HepG2 (cell line): Measurements from ENCODE around the gene TUBB2B. TPM values are rescaled to one million over a fixed set of nuclear protein-coding genes. Genes with fewer than 3 reads are reported as not detected.

Source experiments
- ATAC-seq: fragments of 200-7000 bp; cut with Tn5 transposase; 3 replicates; pipeline ENCODE4 v1.9.1; 2020; ENCODE audit warnings: mild to moderate bottlenecking, moderate library complexity
- Bru-seq: library from RNA; stranded (reverse); fragments of 400-500 nt; gene quantifications from one replicate; lab custom pipeline; 2021; lab: Mats Ljungman, UMichigan
- BruChase-seq, 2 experiments: library from RNA; stranded (reverse); fragments of 400-500 nt; gene quantifications; one replicate each; lab custom pipeline; 2021; lab: Mats Ljungman, UMichigan
- BruUV-seq: library from RNA; stranded (reverse); fragments of 400-500 nt; replicated peaks from 2 replicates; lab custom pipeline; 2021; lab: Mats Ljungman, UMichigan
- CTCF ChIA-PET: fragments of 300-600 bp; formaldehyde crosslinking; extraction: SDS; loops from one replicate; lab custom pipeline; 2021; ENCODE audit warnings: low total read pairs, inconsistent platforms, low intra/inter-chr PET ratio; lab: Yijun Ruan, JAX
- POLR2A ChIA-PET: fragments of 350-600 bp; sonication (Branson Sonifier 250); formaldehyde crosslinking; loops from one replicate; lab custom pipeline; 2020; ENCODE audit warnings: antibody characterized with exemption, inconsistent platforms; lab: Yijun Ruan, JAX
- DNase-seq: peaks from one replicate; pipeline ENCODE4 v3.0.0-alpha.2; 2015; ENCODE audit warnings: low spot score
- FAIRE-seq: peaks from 3 replicates; lab custom pipeline; 2011; peaks lifted over from hg19 to GRCh38; lab: Jason Lieb, UNC
- H2AFZ ChIP-seq: one replicate; pipeline ENCODE4 v1.6.1; 2011; ENCODE audit warnings: low read length, inconsistent platforms
- H3K27ac ChIP-seq: fragments of 300-600 bp; 3 replicates; pipeline ENCODE4 v1.8.0; 2011; ENCODE audit warnings: mixed run types, mild to moderate bottlenecking, mixed read lengths, low read length, inconsistent platforms; ENCODE audit not compliant: insufficient read depth; ENCODE audit errors: extremely low read length
- H3K27me3 ChIP-seq, 2 experiments: fragments of 200-600 bp in 1 of 2; 2 replicates in 1 of 2; 3 replicates in 1 of 2; pipeline versions ENCODE4 v1.6.0 to v1.8.0; 2011; ENCODE audit warnings: low read length in 2 of 2, mild to moderate bottlenecking in 2 of 2, moderate library complexity in 2 of 2, inconsistent platforms in 1 of 2; ENCODE audit not compliant: insufficient read depth in 2 of 2, control insufficient read depth in 1 of 2
- H3K36me3 ChIP-seq, 2 experiments: fragments of 200-600 bp in 1 of 2; replicated peaks in 1 of 2; 2 replicates in 1 of 2; 3 replicates in 1 of 2; pipeline versions ENCODE4 v1.5.1 to v1.8.0; 2011; ENCODE audit warnings: low read length in 2 of 2, inconsistent platforms in 1 of 2; ENCODE audit not compliant: insufficient read depth in 2 of 2, control insufficient read depth in 1 of 2
- H3K4me1 ChIP-seq: 2 replicates; pipeline ENCODE4 v1.5.1; 2012; ENCODE audit warnings: low read length, inconsistent platforms; ENCODE audit not compliant: insufficient read depth
- H3K4me2 ChIP-seq: 2 replicates; pipeline ENCODE4 v1.6.0; 2011; ENCODE audit warnings: low read depth, low read length, inconsistent platforms
- H3K4me3 ChIP-seq, 3 experiments: fragments of 200-600 bp in 1 of 3; sonication (generic), shearing (Covaris generic) in 1 of 3; replicated peaks in 1 of 3; 2 replicates each; pipeline ENCODE4 v1.5.1; 2011 to 2016; ENCODE audit warnings: low read length in 3 of 3, inconsistent platforms in 2 of 3, low read depth in 2 of 3, mild to moderate bottlenecking in 2 of 3, control low read depth in 1 of 3, mixed read lengths in 1 of 3; ENCODE audit not compliant: insufficient read depth in 1 of 3
- H3K79me2 ChIP-seq: one replicate; pipeline ENCODE4 v1.6.1; 2011; ENCODE audit warnings: low read length, inconsistent platforms; ENCODE audit not compliant: insufficient read depth
- H3K9ac ChIP-seq: 2 replicates; pipeline ENCODE4 v1.6.0; 2011; ENCODE audit warnings: mild to moderate bottlenecking, low read depth, low read length, inconsistent platforms; ENCODE audit not compliant: insufficient read depth
- H3K9me3 ChIP-seq: 2 replicates; pipeline ENCODE4 v1.5.1; 2012; ENCODE audit warnings: mild to moderate bottlenecking, low read length
- H4K20me1 ChIP-seq: 2 replicates; pipeline ENCODE4 v1.6.0; 2011; ENCODE audit warnings: inconsistent platforms, mild to moderate bottlenecking, low read length, moderate library complexity; ENCODE audit not compliant: insufficient read depth
- FOSL2 ChIP-seq: sonication (generic); formaldehyde crosslinking; IDR thresholded peaks from 2 replicates; pipeline ENCODE4 v1.4.0; 2020; ENCODE audit warnings: missing genetic modification reagents
- FOXP4 ChIP-seq: sonication (generic); formaldehyde crosslinking; IDR thresholded peaks from 2 replicates; pipeline ENCODE4 v1.4.0; 2020; ENCODE audit warnings: missing genetic modification reagents
- KMT2A ChIP-seq: sonication (generic); formaldehyde crosslinking; IDR thresholded peaks from 2 replicates; pipeline ENCODE4 v1.4.0; 2020; ENCODE audit warnings: missing genetic modification reagents
- ZNF331 ChIP-seq: sonication (generic); formaldehyde crosslinking; IDR thresholded peaks from 2 replicates; pipeline ENCODE4 v1.4.0; 2020; ENCODE audit warnings: missing genetic modification reagents
- ZSCAN25 ChIP-seq: sonication (generic); formaldehyde crosslinking; IDR thresholded peaks from 2 replicates; pipeline ENCODE4 v1.8.0; 2022; ENCODE audit warnings: mild to moderate bottlenecking, missing genetic modification reagents
- ZZZ3 ChIP-seq: sonication (generic); formaldehyde crosslinking; IDR thresholded peaks from 2 replicates; pipeline ENCODE4 v1.4.0; 2020; ENCODE audit warnings: missing genetic modification reagents, mild to moderate bottlenecking, borderline replicate concordance
- WGBS: methylation state at CpG from one replicate; pipeline ENCODE4 v1.1.6; 2017; ENCODE audit warnings: low lambda C conversion rate; 5-methylcytosine and 5-hydroxymethylcytosine counted together
- in situ Hi-C: cut with HindIII; loops from 2 replicates; pipeline ENCODE4 v1.10.0; 2017; ENCODE audit warnings: low pct_unique_long_range_greater_than_20kb; ENCODE audit not compliant: extremely low pct_ligation_motif_present
- intact Hi-C: fragments of 100-400 bp; cut with micrococcal nuclease; formaldehyde crosslinking; loops from one replicate; pipeline ENCODE4 v1.10.0; 2022; ENCODE audit not compliant: unreplicated experiment
- long read RNA-seq, 2 experiments: library from RNA in 1 of 2; library from polyadenylated mRNA in 1 of 2; stranded (forward) in 1 of 2; unstranded in 1 of 2; transcript quantifications; one replicate each; pipeline ENCODE4 v2.0.0, GENCODE V29; 2019 to 2022
- polyA minus RNA-seq, 3 experiments: library from RNA; depleted of rRNA, polyadenylated mRNA; stranded (reverse); fragments of >200 nt; gene quantifications; 2 replicates each; pipeline ENCODE4 v1.2.3, GENCODE V29; 2011; ENCODE audit warnings: low replicate concordance in 1 of 3
- polyA plus RNA-seq, 8 experiments: library from polyadenylated mRNA; depleted of rRNA in 3 of 8; stranded (reverse) in 7 of 8; unstranded in 1 of 8; fragments of >200 nt; fragmentation: Illumina TruSeq in 4 of 8; extraction: Trizol in 4 of 8; gene quantifications; 2 replicates each; pipeline versions ENCODE4 v1.2.1 to v1.2.3, GENCODE V29; 2011 to 2016; ENCODE audit warnings: low read depth in 4 of 8, missing spikeins in 1 of 8, mixed read lengths in 1 of 8; ENCODE audit not compliant: insufficient read depth in 1 of 8
- total RNA-seq, 5 experiments: library from RNA; depleted of rRNA; stranded (reverse); fragments of >200 nt; fragmentation: Illumina TruSeq; extraction: Trizol; gene quantifications; 2 replicates each; pipeline ENCODE4 v1.2.3, GENCODE V29; 2016; ENCODE audit warnings: low read depth in 1 of 5

The TUBB2B gene
- 9.3 and 10.3 TPM in 2 replicates for total RNA-seq (2016; rRNA removed; fragmentation: Illumina TruSeq; extraction: Trizol)
- total RNA-seq (2016; cell fraction: cytosol; rRNA removed; fragmentation: Illumina TruSeq; extraction: Trizol; ENCODE audit: low read depth): 4.4 and 4.7 TPM in 2 replicates
- 7.4 and 10.0 TPM in 2 replicates for total RNA-seq (2016; cell fraction: insoluble cytoplasmic fraction; rRNA removed; fragmentation: Illumina TruSeq; extraction: Trizol)
- total RNA-seq (2016; cell fraction: membrane; rRNA removed; fragmentation: Illumina TruSeq; extraction: Trizol): 7.0 TPM in 2 replicates
- total RNA-seq (2016; cell fraction: nucleus; rRNA removed; fragmentation: Illumina TruSeq; extraction: Trizol): 4.2 TPM in 2 replicates
- 23.6 and 39.5 TPM in 2 replicates for polyA plus RNA-seq (2011; rRNA removed)
- polyA plus RNA-seq (2011; cell fraction: cytosol; rRNA removed): 33.6 and 35.1 TPM in 2 replicates
- polyA plus RNA-seq (2011; cell fraction: nucleus; rRNA removed): 20.7 and 31.9 TPM in 2 replicates
- 18.7 and 50.4 TPM in 2 replicates for polyA plus RNA-seq (2012)
- 3.0 and 3.6 TPM in 2 replicates for polyA plus RNA-seq (2016; cell fraction: cytosol; fragmentation: Illumina TruSeq; extraction: Trizol; ENCODE audit: low read depth)
- polyA plus RNA-seq (2016; cell fraction: insoluble cytoplasmic fraction; fragmentation: Illumina TruSeq; extraction: Trizol; ENCODE audit: low read depth): 8.6 and 11.7 TPM in 2 replicates
- 4.9 and 7.1 TPM in 2 replicates for polyA plus RNA-seq (2016; cell fraction: membrane; fragmentation: Illumina TruSeq; extraction: Trizol; ENCODE audit: low read depth)
- polyA plus RNA-seq (2016; cell fraction: nucleus; fragmentation: Illumina TruSeq; extraction: Trizol; ENCODE audit: insufficient read depth, low read depth): 6.5 and 6.8 TPM in 2 replicates
- polyA minus RNA-seq (2011; rRNA and poly(A)+ RNA removed; ENCODE audit: low replicate concordance): 39.5 TPM in 1 of 2 replicates, not detected in the other
- polyA minus RNA-seq (2011; cell fraction: cytosol; rRNA and poly(A)+ RNA removed): 20.2 and 27.6 TPM in 2 replicates
- polyA minus RNA-seq (2011; cell fraction: nucleus; rRNA and poly(A)+ RNA removed): 4.5 and 11.2 TPM in 2 replicates
- percentile 59 among the genes with signal in this experiment for Bru-seq, nascent RNA
- percentile 79 among the genes with signal in this experiment for BruChase-seq, experiment 1, labeled RNA remaining after a 6-hour chase
- BruChase-seq, experiment 2, labeled RNA remaining after a 2-hour chase: percentile 59 among the genes with signal in this experiment
- long read RNA-seq, experiment 1, transcript TUBB2B-201 (4 exons, 2,020 nt): major isoform, 23 of 24 reads
- long read RNA-seq, experiment 1, partial matches to known transcripts: 0 of 24 reads
- long read RNA-seq, experiment 1, other reads (novel, unspliced or antisense): 0 of 24 reads
- long read RNA-seq, experiment 2, transcript TUBB2B-201 (4 exons, 2,020 nt): major isoform, 36 of 57 reads
- long read RNA-seq, experiment 2, partial matches to known transcripts: 12 of 57 reads
- long read RNA-seq, experiment 2, other reads (novel, unspliced or antisense): 9 of 57 reads

GRCh38 chr6:3227363-3228045 lies at the start of gene TUBB2B:
Gene TUBB2B (minus strand): TSS chr6:3227653. CDS start chr6:3227543, 110 bp downstream.
- ChIA-PET POLR2A (interaction anchor here (1.0 to 1.3 kb wide), 2 partner anchors 20 to 24 kb away, joined by 3 to 5 read pairs; no protein-coding TSS in a partner anchor), CTCF (no interaction called here)
- no TSS peak for BruUV-seq
- H3K27me3 ChIP-seq: peaks cover 27 to 66% of the 10 kb centered on the region in 2 experiments
- peak within 1 kb of the TSS; percentile 40 to 79 (median 60) for H3K4me3 ChIP-seq
- peaks cover 54% of the 10 kb centered on the region for H3K4me1 ChIP-seq
- H3K36me3 ChIP-seq: no peaks in the 10 kb centered on the region
- DNase-seq (no peak), FAIRE-seq (no peak), ATAC-seq (peak; percentile 32)
- 5% methylated on average over 36 of the region's 66 CpGs for WGBS
- no peaks in the 10 kb centered on the region for H3K79me2 ChIP-seq
- H4K20me1 ChIP-seq: peaks cover 6% of the 10 kb centered on the region; the same call in 1 of the 2 replicates
- no peak within 1 kb of the TSS for H3K27ac ChIP-seq
- peak within 1 kb of the TSS; percentile 87 for H3K4me2 ChIP-seq
- in situ Hi-C loops (no loop called here), intact Hi-C loops (no loop called here)
- H2AFZ ChIP-seq: no peak within 1 kb of the TSS
- H3K9ac ChIP-seq: peak within 1 kb of the TSS; percentile 62; the same call in 1 of the 2 replicates
- no peaks in the 10 kb centered on the region for H3K9me3 ChIP-seq
- TF ChIP-seq FOSL2 (CRISPR knock-in tag) (no peak), FOXP4 (CRISPR knock-in tag) (no peak), ZZZ3 (CRISPR knock-in tag) (no peak), ZSCAN25 (no peak), KMT2A (CRISPR knock-in tag) (peak; percentile 14; the same call in 1 of the 2 replicates), ZNF331 (CRISPR knock-in tag) (no peak)
